ENCODE data around the gene EYS. TPM values are rescaled to one million over a fixed set of nuclear protein-coding genes. Genes with fewer than 3 reads are reported as not detected.

EYS gene
- total and polyA plus RNA-seq, 8 donors: 0.55 to 0.58 TPM; not detected in 6

DNA sequence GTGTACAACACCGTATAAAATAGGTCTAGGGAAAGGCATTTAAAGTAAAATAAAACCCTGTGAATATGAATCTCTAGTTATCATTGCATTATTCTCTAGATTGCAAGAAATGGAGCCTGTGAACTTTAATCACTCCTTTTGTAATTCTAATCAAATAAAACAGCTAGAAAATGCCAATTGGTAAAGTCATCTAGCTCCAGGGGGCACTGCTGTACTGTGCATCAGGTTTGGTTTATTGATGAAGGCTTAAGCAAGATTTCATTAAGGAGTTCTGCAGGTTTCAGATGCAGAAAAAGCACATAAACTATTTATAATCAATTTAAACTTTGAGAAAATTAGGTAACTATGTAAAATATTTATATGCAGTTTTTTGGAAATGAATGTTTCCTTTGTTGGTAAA, 1426.5 kb downstream of the EYS start:
- intact Hi-C loops (cut with DNase I; ENCODE audit: low total_unique reads): no loop called here
- no peak overlapping the region for H3K27ac ChIP-seq
- H3K4me3 ChIP-seq: no peak overlapping the region
- peak in 1 of 2 donors; percentile 73 for DNase-seq
- H3K4me1 ChIP-seq: no peaks in the 10 kb centered on the region
- H3K27me3 ChIP-seq: no peaks in the 10 kb centered on the region
- no peaks in the 10 kb centered on the region for H3K9me3 ChIP-seq
- no peaks in the 10 kb centered on the region for H3K36me3 ChIP-seq
- WGBS, 5 donors: 20 to 41% (median 33%) methylated on average over 1 of the region's 1 CpG
- TF ChIP-seq CTCF (IDR thresholded peaks at IDR 0.05) (peak in 1 of 7 experiments; percentile 15), EP300 (IDR thresholded peaks at IDR 0.05) (no peak), POLR2AphosphoS5 (IDR thresholded peaks at IDR 0.05) (no peak)

DNA sequence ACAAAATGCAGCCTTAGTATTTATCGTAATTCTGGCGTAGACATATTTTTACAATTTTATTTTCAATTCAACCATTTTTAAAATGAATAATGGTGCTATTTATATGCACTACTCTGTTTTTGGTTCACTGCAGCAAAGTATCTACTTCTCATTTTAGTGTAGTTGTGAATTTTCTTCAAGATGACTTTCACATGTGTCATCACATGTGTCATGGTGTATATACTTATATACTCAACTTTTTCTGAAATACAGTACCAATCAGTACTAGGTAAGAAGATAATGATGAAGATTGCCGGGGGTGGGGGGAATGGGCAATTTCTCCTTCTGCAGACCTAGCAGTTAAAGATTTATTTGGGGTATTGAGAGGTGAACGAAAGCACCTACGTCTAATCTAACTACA, 1436.9 kb downstream of the EYS start:
- Histone ChIP-seq H3K27ac (no peak overlapping the region), H3K27me3 (no peaks in the 10 kb centered on the region), H3K9me3 (no peaks in the 10 kb centered on the region), H3K4me1 (no peaks in the 10 kb centered on the region), H3K36me3 (no peaks in the 10 kb centered on the region), H3K4me3 (no peak overlapping the region)
- DNase-seq: no peak
- TF ChIP-seq EP300 (IDR thresholded peaks at IDR 0.05): no peak
- TF ChIP-seq CTCF (IDR thresholded peaks at IDR 0.05): no peak
- no peak for TF ChIP-seq POLR2AphosphoS5 (IDR thresholded peaks at IDR 0.05)
- TF ChIP-seq POLR2A (IDR thresholded peaks at IDR 0.05): no peak
- WGBS, 5 donors: 93 to 95% (median 94%) methylated on average over 5 of the region's 5 CpGs
- intact Hi-C loops (cut with DNase I; ENCODE audit: low total_unique reads): no loop called here

DNA sequence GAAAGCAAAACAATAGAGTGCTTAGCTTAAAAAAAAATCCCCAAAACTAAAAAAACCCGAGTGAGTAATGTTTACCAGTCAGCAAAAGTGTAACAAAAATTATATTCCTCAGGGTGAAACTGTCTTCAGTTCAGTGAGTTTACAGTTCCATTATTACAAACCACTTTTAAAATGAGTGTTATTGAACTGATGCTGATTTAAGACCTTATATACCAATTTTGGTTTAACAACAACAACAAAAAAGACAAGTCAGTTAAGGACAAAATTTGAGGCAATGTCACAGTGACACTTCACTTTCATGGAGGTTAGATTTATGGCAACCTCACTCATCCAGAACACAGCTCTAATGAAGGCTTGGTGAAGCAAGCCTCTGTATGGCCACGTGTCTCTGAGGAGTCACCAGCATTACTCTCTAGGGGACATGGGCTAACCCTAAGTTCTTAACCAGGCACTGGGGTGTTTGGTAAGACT, 1440.6 kb downstream of the EYS start:
- Histone ChIP-seq H3K9me3 (no peaks in the 10 kb centered on the region), H3K27ac (no peak overlapping the region), H3K4me3 (no peak overlapping the region), H3K36me3 (no peaks in the 10 kb centered on the region), H3K27me3 (no peaks in the 10 kb centered on the region), H3K4me1 (no peaks in the 10 kb centered on the region)
- TF ChIP-seq POLR2A (IDR thresholded peaks at IDR 0.05) (no peak), EP300 (IDR thresholded peaks at IDR 0.05) (no peak), POLR2AphosphoS5 (IDR thresholded peaks at IDR 0.05) (no peak), CTCF (IDR thresholded peaks at IDR 0.05) (no peak)
- 49 to 56% (median 55%) methylated on average over 2 of the region's 2 CpGs for WGBS, 5 donors
- intact Hi-C loops (cut with DNase I; ENCODE audit: low total_unique reads): no loop called here
- no peak for DNase-seq

DNA sequence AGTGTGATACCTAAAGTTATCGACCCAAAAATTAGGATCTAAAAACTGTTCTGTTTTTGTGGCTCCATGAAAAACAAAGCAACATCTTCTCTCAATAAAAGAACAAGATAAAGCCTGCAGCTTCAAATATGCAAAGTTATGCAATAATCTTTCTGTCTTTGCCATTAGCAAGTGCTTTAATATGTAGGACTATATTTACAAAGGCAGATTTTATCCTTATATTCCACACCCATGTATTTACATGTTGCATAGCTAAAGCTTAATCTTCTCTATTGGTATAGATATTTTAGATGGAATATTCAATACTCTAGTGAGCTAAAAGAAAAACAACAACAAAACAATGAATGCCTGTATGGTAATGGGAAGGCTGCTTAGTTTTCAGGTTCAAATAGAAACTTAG, 1443.2 kb downstream of the EYS start:
- intact Hi-C loops (cut with DNase I; ENCODE audit: low total_unique reads): no loop called here
- no peaks in the 10 kb centered on the region for H3K9me3 ChIP-seq
- no peaks in the 10 kb centered on the region for H3K27me3 ChIP-seq
- no peak overlapping the region for H3K27ac ChIP-seq
- no peak overlapping the region for H3K4me3 ChIP-seq
- TF ChIP-seq POLR2AphosphoS5 (IDR thresholded peaks at IDR 0.05) (no peak), CTCF (IDR thresholded peaks at IDR 0.05) (no peak), EP300 (IDR thresholded peaks at IDR 0.05) (no peak), POLR2A (IDR thresholded peaks at IDR 0.05) (no peak)
- H3K4me1 ChIP-seq: peaks cover 0 to 5% (median 0%) of the 10 kb centered on the region in 4 donors
- WGBS, 5 donors: 94 to 100% (median 97%) methylated on average over 1 of the region's 1 CpG
- DNase-seq: no peak
- no peaks in the 10 kb centered on the region for H3K36me3 ChIP-seq

All from stomach (tissue), 9 donors.